ENCODE data around the gene INTU. TPM values are rescaled to one million over a fixed set of nuclear protein-coding genes. Genes with fewer than 3 reads are reported as not detected.

The INTU gene
- total and polyA plus RNA-seq, 9 of the 15 experiments (the other 6 are each of a cell fraction or from before 2014, with no cell fraction given) = 1.5 to 8.9 (median 3.9) TPM

GRCh38 chr4:127586922-127587571 lies 45.7 kb upstream of the INTU start:
- no peaks in the 10 kb centered on the region for H3K79me2 ChIP-seq (ENCODE audit: control insufficient read depth, insufficient read depth, low read length)
- no peak overlapping the region for H3K27ac ChIP-seq (ENCODE audit: extremely low read depth, low read depth, low read length)
- H3K4me1 ChIP-seq (replicated peaks in 1 of 2; ENCODE audit: control insufficient read depth in 2 of 2, insufficient read depth in 2 of 2, low read length in 2 of 2) = 0 out of 5 replicates have a peak, but pooled peaks cover 0 to 3% of the 10 kb centered on the region in 2 experiments
- no peaks in the 10 kb centered on the region for H3K9me1 ChIP-seq (ENCODE audit: control insufficient read depth, insufficient read depth, low read length)
- no peak overlapping the region for H3K4me3 ChIP-seq
- peaks cover 0 to 3% of the 10 kb centered on the region in 2 experiments; a peak in 1 of 5 replicates for H3K27me3 ChIP-seq (ENCODE audit: control insufficient read depth in 2 of 2, insufficient read depth in 2 of 2, low read length in 2 of 2)
- H3K36me3 ChIP-seq (ENCODE audit: control insufficient read depth, insufficient read depth, low read length) = no peaks in the 10 kb centered on the region
- no peaks in the 10 kb centered on the region for H4K20me1 ChIP-seq (replicated peaks; ENCODE audit: control insufficient read depth, insufficient read depth, low read length)
- peak; percentile 85 for FAIRE-seq
- DNase-seq (ENCODE audit: extremely low read depth in 1 of 4, low spot score in 3 of 4) = peak; percentile 42 to 76 (median 56)
- H3K9ac ChIP-seq (ENCODE audit: insufficient read depth in 1 of 2, low read depth in 2 of 2, low read length in 2 of 2) = no peak overlapping the region
- intact Hi-C loops (cut with micrococcal nuclease) = loop anchor here (1.0 to 5.0 kb wide), 3 partner anchors 48 to 185 kb away; no protein-coding TSS in a partner anchor
- H2AFZ ChIP-seq (ENCODE audit: low read depth, low read length) = no peak overlapping the region
- H3K4me2 ChIP-seq (ENCODE audit: insufficient read depth, low read length) = no peak overlapping the region
- BruUV-seq (replicated peaks) = no TSS peak
- in situ Hi-C loops (cut with MboI) = no loop called here
- WGBS (ENCODE audit: insufficient coverage, low coverage, missing lambda C conversion rate) = 0% methylated on average over 1 of the region's 1 CpG
- ATAC-seq = peak; percentile 99
- ChIA-PET POLR2A (interaction anchor here (0.6 to 1.9 kb wide), 3 partner anchors 9 to 23 kb away, joined by 3 to 6 read pairs (median 3); no protein-coding TSS in a partner anchor), CTCF (ENCODE audit: low intra/inter-chr PET ratio) (interaction anchor here (0.6 kb wide), 1 partner anchor 133 kb away, joined by 3 read pairs; no protein-coding TSS in a partner anchor)
- H3K9me3 ChIP-seq (replicated peaks; ENCODE audit: control insufficient read depth, insufficient read depth, low read depth, low read length) = no peaks in the 10 kb centered on the region
- TF ChIP-seq KAT2B (IDR thresholded peaks at IDR 0.05; ENCODE audit: low read depth, low read length) (no peak), PURB (CRISPR knock-in tag; IDR thresholded peaks at IDR 0.05; ENCODE audit: low read depth) (no peak), TEAD1 (CRISPR knock-in tag; IDR thresholded peaks at IDR 0.05) (peak in 1 of 2 experiments; percentile 17; a peak in 1 of 4 replicates), CTCF (IDR thresholded peaks at IDR 0.05 in 2 of 3, conservative IDR thresholded peaks at IDR 0.05 in 1 of 3; ENCODE audit: insufficient read depth in 2 of 3, low read depth in 1 of 3, low read length in 3 of 3) (peak; percentile 74 to 82 (median 77)), KLF6 (CRISPR knock-in tag; IDR thresholded peaks at IDR 0.05; ENCODE audit: borderline replicate concordance) (no peak), ZNF197 (CRISPR knock-in tag; IDR thresholded peaks at IDR 0.05; ENCODE audit: low read depth) (no peak), TEAD4 (IDR thresholded peaks at IDR 0.05; ENCODE audit: low read length) (peak; percentile 75), TEAD4 (CRISPR knock-in tag; IDR thresholded peaks at IDR 0.05; ENCODE audit: borderline replicate concordance) (no peak), SMC3 (conservative IDR thresholded peaks at IDR 0.05; ENCODE audit: insufficient read depth, low read depth, low read length) (peak; percentile 59; the same call in 1 of the 2 replicates), RAD21 (CRISPR knock-in tag; conservative IDR thresholded peaks at IDR 0.05 in 1 of 2, IDR thresholded peaks at IDR 0.05 in 1 of 2) (peak; percentile 49 to 79; a peak in 3 of 4 replicates), TAL1 (IDR thresholded peaks at IDR 0.05) (peak; percentile 33; the same call in 1 of the 2 replicates), USF1 (CRISPR knock-in tag; IDR thresholded peaks at IDR 0.05) (no peak), ARID1B (IDR thresholded peaks at IDR 0.05) (peak; percentile 48; the same call in 1 of the 2 replicates)
